Frontal cortex (tissue), 4 donors: ENCODE results near the gene SPEG. TPM values are rescaled to one million over a fixed set of nuclear protein-coding genes. Genes with fewer than 3 reads are reported as not detected.

Experiments used
- DNase-seq, 2 donors: peaks; one replicate each; pipeline ENCODE4 v3.0.0; 2012; ENCODE audit warnings: low spot score in 2 of 2
- FAIRE-seq: peaks from 2 replicates; lab custom pipeline; 2012; peaks lifted over from hg19 to GRCh38; lab: Jason Lieb, UNC
- total RNA-seq: library from RNA; depleted of rRNA; stranded (reverse); fragments of >200 nt; gene quantifications from one replicate; pipeline ENCODE4 v1.2.3, GENCODE V29; 2014
- donor health status: control.
- donor health status: control.
- donor health status: control.

Gene SPEG
- total RNA-seq, 1 donor from 2014 or later: 13.0 TPM

- no peak for FAIRE-seq
These were observed 53.7 kb downstream of the SPEG start for GRCh38 chr2:219488149-219488843.

GRCh38 chr2:219488844-219489194 is 54.2 kb downstream of the SPEG start:
- DNase-seq (no peak), FAIRE-seq (no peak)

More at GRCh38 chr2:219488149-219488843, 53.7 kb downstream of the SPEG start:
- DNase-seq: no peak

- DNase-seq (no peak), FAIRE-seq (no peak)
These were observed 54.7 kb downstream of the SPEG start for GRCh38 chr2:219489315-219489714.

- FAIRE-seq (no peak), DNase-seq (no peak)
These were observed 55.5 kb downstream of the SPEG start for GRCh38 chr2:219490186-219490585.

- no peak for DNase-seq
- FAIRE-seq: no peak
These were observed 56.0 kb downstream of the SPEG start for GRCh38 chr2:219490600-219491130.

GRCh38 chr2:219491278-219491963 is 56.8 kb downstream of the SPEG start:
- FAIRE-seq: no peak
- no peak for DNase-seq

- FAIRE-seq: no peak
These were observed 57.9 kb downstream of the SPEG start for GRCh38 chr2:219492575-219492974.

GRCh38 chr2:219493086-219493485 is 58.4 kb downstream of the SPEG start:
- FAIRE-seq (no peak), DNase-seq (no peak)

More at GRCh38 chr2:219492575-219492974, 57.9 kb downstream of the SPEG start:
- no peak for DNase-seq

GRCh38 chr2:219494952-219495530 is 60.4 kb downstream of the SPEG start:
- DNase-seq (no peak), FAIRE-seq (no peak)

GRCh38 chr2:219495531-219496122 is 61.0 kb downstream of the SPEG start:
- FAIRE-seq: no peak
- DNase-seq: peak; percentile 78 to 85

GRCh38 chr2:219496247-219496824 is 61.7 kb downstream of the SPEG start:
- FAIRE-seq (no peak), DNase-seq (no peak)

- no peak for FAIRE-seq
- DNase-seq: no peak
These were observed 62.3 kb downstream of the SPEG start for GRCh38 chr2:219496825-219497494.

- FAIRE-seq: no peak
These were observed 63.0 kb downstream of the SPEG start for GRCh38 chr2:219497495-219498279.

GRCh38 chr2:219498280-219499057 is 63.8 kb downstream of the SPEG start, which contains the start of gene GMPPA:
Gene GMPPA, plus strand, starts transcription at chr2:219498891. Its CDS starts 1,085 bp downstream, at chr2:219499976.
- no peak for FAIRE-seq
- DNase-seq: peak; percentile 92 to 97

More at GRCh38 chr2:219497495-219498279, 63.0 kb downstream of the SPEG start:
- peak; percentile 77 to 82 for DNase-seq

- no peak for DNase-seq
- no peak for FAIRE-seq
These were observed 64.3 kb downstream of the SPEG start for GRCh38 chr2:219499058-219499307.

GRCh38 chr2:219499555-219499954 is 64.9 kb downstream of the SPEG start:
- FAIRE-seq (no peak), DNase-seq (no peak)

- DNase-seq (no peak), FAIRE-seq (no peak)
These were observed 65.5 kb downstream of the SPEG start for GRCh38 chr2:219500135-219500534.

- no peak for DNase-seq
- no peak for FAIRE-seq
These were observed 67.2 kb downstream of the SPEG start for GRCh38 chr2:219501849-219502248.
